Smooth muscle cell (in vitro differentiated cells): Measurements from ENCODE around the gene AFF2. TPM values are rescaled to one million over a fixed set of nuclear protein-coding genes. Genes with fewer than 3 reads are reported as not detected.

Experiments used
- DNase-seq: peaks from one replicate; lab custom pipeline; 2025; ENCODE audit not compliant: unreplicated experiment; lab: John Stamatoyannopoulos, UW
- H2AFZ ChIP-seq: fragments of 200-600 bp; sonication (generic); 2 replicates; pipeline ENCODE4 v1.6.0; 2016; ENCODE audit warnings: antibody characterized with exemption, low read depth, mild to moderate bottlenecking
- H3F3A ChIP-seq: fragments of 200-600 bp; sonication (generic); 2 replicates; pipeline ENCODE4 v1.6.0; 2017; ENCODE audit warnings: antibody characterized with exemption, low read depth
- H3K27ac ChIP-seq: fragments of 200-600 bp; sonication (generic); 2 replicates; pipeline ENCODE4 v1.5.1; 2016; ENCODE audit warnings: low read depth, mild to moderate bottlenecking
- H3K27me3 ChIP-seq: fragments of 200-600 bp; sonication (generic); 2 replicates; pipeline ENCODE4 v1.6.1; 2016; ENCODE audit warnings: low read depth, mild to moderate bottlenecking
- H3K36me3 ChIP-seq: fragments of 200-600 bp; sonication (generic); 2 replicates; pipeline ENCODE4 v1.5.1; 2016; ENCODE audit warnings: low read depth
- H3K4me1 ChIP-seq: fragments of 200-600 bp; sonication (generic); 2 replicates; pipeline ENCODE4 v1.5.1; 2016; ENCODE audit warnings: low read depth
- H3K4me2 ChIP-seq: fragments of 200-600 bp; sonication (generic); 2 replicates; pipeline ENCODE4 v1.6.0; 2016; ENCODE audit warnings: mild to moderate bottlenecking
- H3K4me3 ChIP-seq: fragments of 200-600 bp; sonication (generic); 2 replicates; pipeline ENCODE4 v1.5.1; 2016; ENCODE audit warnings: mild to moderate bottlenecking
- H3K79me2 ChIP-seq: fragments of 200-600 bp; sonication (generic); 2 replicates; pipeline ENCODE4 v1.6.0; 2016; ENCODE audit warnings: low read depth, mild to moderate bottlenecking
- H3K9ac ChIP-seq: fragments of 200-600 bp; sonication (generic); 2 replicates; pipeline ENCODE4 v1.6.0; 2016; ENCODE audit warnings: low read depth
- H3K9me3 ChIP-seq: fragments of 200-600 bp; sonication (generic); replicated peaks from 2 replicates; pipeline ENCODE4 v1.5.1; 2016; ENCODE audit warnings: low read depth
- H4K20me1 ChIP-seq: fragments of 200-600 bp; sonication (generic); 2 replicates; pipeline ENCODE4 v1.6.0; 2016; ENCODE audit warnings: low read depth
- WGBS: methylation state at CpG from one replicate; pipeline ENCODE4 v1.1.7; 2016; ENCODE audit warnings: low lambda C conversion rate; 5-methylcytosine and 5-hydroxymethylcytosine counted together
- polyA plus RNA-seq: library from polyadenylated mRNA; unstranded; fragments of >200 nt; fragmentation: Nextera tagmentation; extraction: Ambion mirVana; gene quantifications from 2 replicates; pipeline ENCODE4 v1.2.1, GENCODE V29; 2016
- total RNA-seq: library from RNA; depleted of rRNA; stranded (reverse); fragments of >200 nt; gene quantifications from 2 replicates; pipeline ENCODE4 v1.2.3, GENCODE V29; 2014
- TF ChIP-seq, protein P1 (sequence below): fragments of 200-600 bp; sonication (generic); IDR thresholded peaks from 2 replicates; pipeline ENCODE4 v1.5.1; 2017; ENCODE audit warnings: borderline replicate concordance, mild to moderate bottlenecking, antibody characterized with exemption; ENCODE audit not compliant: insufficient read depth, poor library complexity, severe bottlenecking

AFF2 gene
- total and polyA plus RNA-seq, 2 experiments from 2014 or later = 0.57 to 3.6 TPM

DNA sequence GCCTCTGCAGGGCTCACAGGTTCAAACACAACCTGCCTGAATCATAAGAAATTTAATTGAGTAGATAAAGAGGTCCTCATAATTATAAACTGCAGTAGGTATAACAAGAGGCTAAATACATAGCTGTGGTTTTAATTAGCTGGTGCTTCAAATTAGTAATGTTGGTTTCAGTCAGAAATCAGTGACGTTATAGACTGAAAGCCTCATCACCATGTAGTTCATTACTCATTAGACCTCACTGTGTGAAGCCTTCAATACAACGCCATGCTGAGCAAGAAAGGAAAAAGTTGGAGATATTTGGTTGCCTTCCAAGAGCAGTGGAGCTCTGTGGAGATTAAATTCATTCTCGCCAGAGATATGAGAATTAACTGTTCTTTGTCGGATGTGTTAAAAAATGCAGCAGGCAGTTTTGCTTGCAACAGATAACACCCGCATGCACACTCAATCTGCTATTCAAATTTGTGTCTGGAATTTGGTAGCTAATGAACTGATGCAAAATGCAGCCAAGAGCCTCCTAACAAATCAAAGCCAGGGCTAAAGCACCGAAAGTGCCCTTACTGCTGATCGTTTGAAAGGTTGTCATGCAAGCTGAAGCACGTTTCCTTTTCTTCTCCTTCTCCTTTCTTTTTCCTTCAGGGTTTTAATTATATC is 148.9 kb downstream of the AFF2 start:
- H3K4me2 ChIP-seq = no peak overlapping the region
- H3K27me3 ChIP-seq = no peaks in the 10 kb centered on the region
- H2AFZ ChIP-seq = no peak overlapping the region
- H3K9me3 ChIP-seq = no peaks in the 10 kb centered on the region
- no peaks in the 10 kb centered on the region for H4K20me1 ChIP-seq
- H3K27ac ChIP-seq = no peak overlapping the region
- TF ChIP-seq, protein P1, sequence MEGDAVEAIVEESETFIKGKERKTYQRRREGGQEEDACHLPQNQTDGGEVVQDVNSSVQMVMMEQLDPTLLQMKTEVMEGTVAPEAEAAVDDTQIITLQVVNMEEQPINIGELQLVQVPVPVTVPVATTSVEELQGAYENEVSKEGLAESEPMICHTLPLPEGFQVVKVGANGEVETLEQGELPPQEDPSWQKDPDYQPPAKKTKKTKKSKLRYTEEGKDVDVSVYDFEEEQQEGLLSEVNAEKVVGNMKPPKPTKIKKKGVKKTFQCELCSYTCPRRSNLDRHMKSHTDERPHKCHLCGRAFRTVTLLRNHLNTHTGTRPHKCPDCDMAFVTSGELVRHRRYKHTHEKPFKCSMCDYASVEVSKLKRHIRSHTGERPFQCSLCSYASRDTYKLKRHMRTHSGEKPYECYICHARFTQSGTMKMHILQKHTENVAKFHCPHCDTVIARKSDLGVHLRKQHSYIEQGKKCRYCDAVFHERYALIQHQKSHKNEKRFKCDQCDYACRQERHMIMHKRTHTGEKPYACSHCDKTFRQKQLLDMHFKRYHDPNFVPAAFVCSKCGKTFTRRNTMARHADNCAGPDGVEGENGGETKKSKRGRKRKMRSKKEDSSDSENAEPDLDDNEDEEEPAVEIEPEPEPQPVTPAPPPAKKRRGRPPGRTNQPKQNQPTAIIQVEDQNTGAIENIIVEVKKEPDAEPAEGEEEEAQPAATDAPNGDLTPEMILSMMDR = no peak
- no peaks in the 10 kb centered on the region for H3K4me1 ChIP-seq
- no peak overlapping the region for H3K9ac ChIP-seq
- H3F3A ChIP-seq = no peaks in the 10 kb centered on the region
- DNase-seq = no peak
- no peak overlapping the region for H3K4me3 ChIP-seq
- 62% methylated on average over 8 of the region's 8 CpGs for WGBS
- H3K79me2 ChIP-seq = no peaks in the 10 kb centered on the region
- H3K36me3 ChIP-seq = no peaks in the 10 kb centered on the region

DNA sequence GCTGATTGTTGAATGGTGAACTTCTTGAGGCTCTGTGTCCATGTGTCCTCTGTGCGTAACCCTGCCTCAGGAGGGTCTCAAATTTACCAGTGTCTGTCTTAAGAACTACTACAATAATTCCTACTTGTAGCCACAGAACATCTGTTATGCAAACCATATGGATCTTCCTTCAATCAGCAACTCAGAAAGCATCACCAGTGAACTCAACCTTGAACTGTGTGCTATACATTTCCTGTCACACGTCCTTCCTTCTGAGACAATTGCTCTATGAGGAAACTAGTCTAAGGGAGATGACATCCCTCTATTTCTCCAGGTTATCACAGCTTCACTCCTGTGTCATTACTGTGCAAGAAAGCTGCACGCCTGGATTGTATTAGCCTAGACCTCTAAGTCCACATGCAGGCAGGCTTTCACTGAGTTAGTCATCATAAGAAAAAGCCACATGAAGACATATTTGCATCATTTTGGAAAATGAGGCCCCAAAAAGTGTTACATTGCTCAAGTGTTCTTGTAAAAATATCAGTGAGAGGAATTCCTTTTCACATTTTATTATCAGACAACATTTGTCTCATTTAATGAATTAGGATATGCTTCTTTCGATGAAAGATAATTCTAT is 157.8 kb downstream of the AFF2 start:
- Histone ChIP-seq H3K9me3 (no peaks in the 10 kb centered on the region), H3K36me3 (no peaks in the 10 kb centered on the region), H3K79me2 (no peaks in the 10 kb centered on the region), H3K4me1 (no peaks in the 10 kb centered on the region), H3K27ac (peak overlapping the region; percentile 30), H3K9ac (no peak overlapping the region), H3K4me2 (no peak overlapping the region), H3K4me3 (no peak overlapping the region), H3F3A (no peaks in the 10 kb centered on the region), H2AFZ (no peak overlapping the region), H3K27me3 (no peaks in the 10 kb centered on the region), H4K20me1 (no peaks in the 10 kb centered on the region)
- no peak for DNase-seq
- TF ChIP-seq, protein P1 = no peak
- WGBS = 65% methylated on average over 4 of the region's 4 CpGs

DNA sequence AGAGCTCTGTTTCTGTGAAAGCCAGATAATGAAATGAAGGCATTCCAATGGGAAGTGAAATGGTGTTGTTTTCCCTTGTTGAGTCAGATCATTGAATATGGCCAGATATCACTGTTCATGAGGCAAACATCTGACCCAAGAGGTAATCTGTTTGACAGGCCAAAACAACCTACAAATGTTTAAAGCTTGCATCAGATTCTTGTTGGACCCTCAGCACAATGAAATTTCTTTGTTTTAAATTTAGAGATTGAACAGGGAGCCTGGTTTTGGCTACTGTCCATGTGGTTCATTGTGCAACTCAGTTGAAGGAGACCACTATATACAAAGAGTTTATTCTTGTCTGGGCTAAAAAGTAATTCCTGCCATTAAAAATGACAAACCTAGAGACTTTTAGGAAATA is 159.1 kb downstream of the AFF2 start:
- Histone ChIP-seq H3K79me2 (no peaks in the 10 kb centered on the region), H2AFZ (no peak overlapping the region), H4K20me1 (no peaks in the 10 kb centered on the region), H3K4me2 (no peak overlapping the region), H3K9me3 (no peaks in the 10 kb centered on the region), H3K4me1 (no peaks in the 10 kb centered on the region), H3K9ac (no peak overlapping the region), H3K4me3 (no peak overlapping the region), H3F3A (no peaks in the 10 kb centered on the region), H3K27ac (no peak overlapping the region), H3K27me3 (no peaks in the 10 kb centered on the region), H3K36me3 (no peaks in the 10 kb centered on the region)
- TF ChIP-seq, protein P1 = no peak
- no peak for DNase-seq

DNA sequence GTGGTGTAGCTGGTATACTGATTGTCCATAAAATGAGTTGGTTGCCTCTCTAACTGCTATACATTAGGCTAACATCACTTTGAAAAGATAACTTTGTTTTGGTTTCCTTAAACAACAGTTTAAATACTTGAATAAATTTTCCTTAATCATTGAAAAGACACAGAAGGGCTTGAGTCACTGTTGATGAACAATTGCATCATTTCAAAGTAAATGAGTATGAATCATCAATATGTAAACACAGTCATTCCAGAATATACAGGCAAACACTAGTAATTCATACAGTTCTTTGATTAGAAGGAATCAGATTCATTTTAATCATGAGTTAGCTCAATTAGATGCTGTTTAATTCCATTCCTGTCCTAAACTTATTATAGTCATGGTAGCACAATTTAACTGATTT is 160.6 kb downstream of the AFF2 start:
- DNase-seq = no peak
- H3K27me3 ChIP-seq = no peaks in the 10 kb centered on the region
- TF ChIP-seq, protein P1 = no peak

More for the DNA sequence above, 160.6 kb downstream of the AFF2 start:
- Histone ChIP-seq H3K36me3 (no peaks in the 10 kb centered on the region), H3F3A (no peaks in the 10 kb centered on the region), H3K27ac (no peak overlapping the region), H3K79me2 (no peaks in the 10 kb centered on the region), H4K20me1 (no peaks in the 10 kb centered on the region), H3K4me2 (no peak overlapping the region), H3K4me3 (no peak overlapping the region), H3K9me3 (no peaks in the 10 kb centered on the region), H3K4me1 (no peaks in the 10 kb centered on the region), H3K9ac (no peak overlapping the region), H2AFZ (no peak overlapping the region)
